Muscle layer of duodenum (tissue), 2 donors: Measurements from ENCODE around the gene ARPC5L.
"Not testable (repeated sequence)": the region's sequence is repeated elsewhere in the genome, so short reads cannot be mapped to it uniquely, and the experiment has no call there.

ENCODE experiments used
- H3K27ac ChIP-seq: one replicate; pipeline ENCODE4 v1.7.0; 2013; ENCODE audit warnings: mild to moderate bottlenecking, low read length
- H3K27me3 ChIP-seq: one replicate; pipeline ENCODE4 v1.7.0; 2013; ENCODE audit warnings: low read depth, mild to moderate bottlenecking, control low read depth, low read length
- H3K36me3 ChIP-seq, 2 donors: one replicate each; pipeline ENCODE4 v1.7.0; 2013; ENCODE audit warnings: low read length in 2 of 2, control low read depth in 1 of 2, mild to moderate bottlenecking in 1 of 2; ENCODE audit not compliant: insufficient read depth in 2 of 2, control insufficient read depth in 1 of 2
- H3K4me1 ChIP-seq, 2 donors: one replicate each; pipeline ENCODE4 v1.7.0; 2013; ENCODE audit warnings: low read length in 2 of 2, mild to moderate bottlenecking in 2 of 2, control low read depth in 1 of 2, moderate library complexity in 1 of 2; ENCODE audit not compliant: insufficient read depth in 2 of 2, control insufficient read depth in 1 of 2
- H3K4me3 ChIP-seq, 2 donors: one replicate each; pipeline ENCODE4 v1.7.0; 2013; ENCODE audit warnings: low read length in 2 of 2, low read depth in 1 of 2, mild to moderate bottlenecking in 1 of 2
- H3K9me3 ChIP-seq, 2 donors: one replicate each; pipeline ENCODE4 v1.7.0; 2013; ENCODE audit warnings: low read length in 2 of 2, control low read depth in 1 of 2, mild to moderate bottlenecking in 1 of 2; ENCODE audit not compliant: control insufficient read depth in 1 of 2
- donor health status: healthy.

Gene ARPC5L

GRCh38 chr9:124908098-124908497 lies 46.2 kb downstream of the ARPC5L start:
- Histone ChIP-seq H3K36me3 (peaks cover 26 to 34% of the 10 kb centered on the region in 2 donors), H3K27ac (no peak overlapping the region)

GRCh38 chr9:124911766-124912165 lies 49.8 kb downstream of the ARPC5L start:
- no peaks in the 10 kb centered on the region for H3K9me3 ChIP-seq
- H3K4me1 ChIP-seq, result no peaks in the 10 kb centered on the region
- H3K36me3 ChIP-seq, result peaks cover 35 to 54% of the 10 kb centered on the region in 2 donors
- no peaks in the 10 kb centered on the region for H3K27me3 ChIP-seq
- no peak overlapping the region for H3K27ac ChIP-seq
- H3K4me3 ChIP-seq, result no peak overlapping the region

More at GRCh38 chr9:124908098-124908497, 46.2 kb downstream of the ARPC5L start:
- no peaks in the 10 kb centered on the region for H3K27me3 ChIP-seq
- H3K4me1 ChIP-seq, result no peaks in the 10 kb centered on the region
- no peaks in the 10 kb centered on the region for H3K9me3 ChIP-seq
- H3K4me3 ChIP-seq, result no peak overlapping the region

- Histone ChIP-seq H3K4me3 (no peak overlapping the region), H3K27me3 (no peaks in the 10 kb centered on the region), H3K27ac (no peak overlapping the region), H3K9me3 (no peaks in the 10 kb centered on the region), H3K36me3 (peaks cover 32 to 54% of the 10 kb centered on the region in 2 donors), H3K4me1 (no peaks in the 10 kb centered on the region)
These were observed 51.4 kb downstream of the ARPC5L start for GRCh38 chr9:124913378-124913777.

- peaks cover 34 to 67% of the 10 kb centered on the region in 2 donors for H3K36me3 ChIP-seq
- no peaks in the 10 kb centered on the region for H3K9me3 ChIP-seq
- H3K27ac ChIP-seq, result no peak overlapping the region
- no peaks in the 10 kb centered on the region for H3K4me1 ChIP-seq
- H3K27me3 ChIP-seq, result no peaks in the 10 kb centered on the region
- no peak overlapping the region for H3K4me3 ChIP-seq
These were observed 52.9 kb downstream of the ARPC5L start for GRCh38 chr9:124914753-124915405.

- H3K36me3 ChIP-seq, result peaks cover 15 to 46% of the 10 kb centered on the region in 2 donors
- H3K4me3 ChIP-seq, H3K9me3 ChIP-seq, H3K4me1 ChIP-seq, H3K27me3 ChIP-seq, H3K27ac ChIP-seq: not testable (repeated sequence)
These were observed 58.5 kb downstream of the ARPC5L start for GRCh38 chr9:124920394-124920793.
